IMR-90 (cell line): ENCODE data around the gene AGAP9. TPM values are rescaled to one million over a fixed set of nuclear protein-coding genes. Genes with fewer than 3 reads are reported as not detected.

ENCODE experiments used
- ATAC-seq: fragments of 200-7000 bp; cut with Tn5 transposase; 2 replicates; pipeline ENCODE4 v1.9.1; 2020; ENCODE audit warnings: low read depth, mild to moderate bottlenecking, moderate library complexity
- BruUV-seq: library from RNA; stranded (reverse); fragments of 400-500 nt; replicated peaks from 2 replicates; lab custom pipeline; 2021; lab: Mats Ljungman, UMichigan
- CTCF ChIA-PET: fragments of 300-600 bp; formaldehyde crosslinking; extraction: SDS; loops from one replicate; lab custom pipeline; 2021; ENCODE audit warnings: antibody characterized with exemption; lab: Yijun Ruan, JAX
- POLR2A ChIA-PET: fragments of 300-600 bp; sonication (Branson Sonifier 250); formaldehyde crosslinking; loops from one replicate; lab custom pipeline; 2022; ENCODE audit warnings: antibody characterized with exemption; ENCODE audit not compliant: unreplicated experiment; lab: Charles Lee
- DNase-seq: peaks from one replicate; pipeline ENCODE4 v3.0.0; 2013
- H2AFZ ChIP-seq: replicated peaks from 2 replicates; pipeline ENCODE3; 2013; ENCODE audit warnings: low read length, mild to moderate bottlenecking; ENCODE audit not compliant: poor library complexity
- H2AK5ac ChIP-seq: 2 replicates; pipeline ENCODE4 v1.6.1; 2013; ENCODE audit warnings: low read depth, low read length, inconsistent platforms
- H2AK9ac ChIP-seq: replicated peaks from 2 replicates; pipeline ENCODE3; 2013; ENCODE audit warnings: mild to moderate bottlenecking, low read depth, low read length, moderate library complexity; ENCODE audit not compliant: poor library complexity
- H2BK120ac ChIP-seq: 2 replicates; pipeline ENCODE4 v1.6.1; 2013; ENCODE audit warnings: low read depth, low read length, inconsistent platforms
- H2BK15ac ChIP-seq: 3 replicates; pipeline ENCODE4 v1.6.1; 2013; ENCODE audit warnings: low read depth, low read length, inconsistent platforms
- H2BK20ac ChIP-seq: 2 replicates; pipeline ENCODE4 v1.6.1; 2013; ENCODE audit warnings: low read depth, mild to moderate bottlenecking, inconsistent platforms, low read length, moderate library complexity
- H2BK5ac ChIP-seq: 2 replicates; pipeline ENCODE4 v1.6.1; 2013; ENCODE audit warnings: mild to moderate bottlenecking, low read depth, low read length, inconsistent platforms; ENCODE audit not compliant: poor library complexity, severe bottlenecking
- H3K14ac ChIP-seq: replicated peaks from 2 replicates; pipeline ENCODE4 v1.6.1; 2013; ENCODE audit warnings: low read depth, low read length, inconsistent platforms
- H3K18ac ChIP-seq: 2 replicates; pipeline ENCODE4 v1.6.1; 2013; ENCODE audit warnings: low read depth, low read length, control low read depth
- H3K23ac ChIP-seq: 2 replicates; pipeline ENCODE4 v1.6.1; 2013; ENCODE audit warnings: low read depth, low read length, inconsistent platforms
- H3K27ac ChIP-seq: 2 replicates; pipeline ENCODE4 v1.5.1; 2013; ENCODE audit warnings: mild to moderate bottlenecking, control low read depth, low read length; ENCODE audit not compliant: insufficient read depth
- H3K27me3 ChIP-seq: 2 replicates; pipeline ENCODE4 v1.6.1; 2013; ENCODE audit warnings: low read length; ENCODE audit not compliant: control insufficient read depth, insufficient read depth
- H3K36me3 ChIP-seq: 2 replicates; pipeline ENCODE4 v1.6.1; 2013; ENCODE audit warnings: low read length, mixed read lengths; ENCODE audit not compliant: control insufficient read depth, insufficient read depth
- H3K4ac ChIP-seq: 2 replicates; pipeline ENCODE4 v1.6.1; 2013; ENCODE audit warnings: low read depth, low read length, inconsistent platforms
- H3K4me1 ChIP-seq: 2 replicates; pipeline ENCODE4 v1.6.1; 2013; ENCODE audit warnings: low read length, mixed read lengths; ENCODE audit not compliant: control insufficient read depth, insufficient read depth
- H3K4me2 ChIP-seq: 2 replicates; pipeline ENCODE4 v1.6.1; 2013; ENCODE audit warnings: low read depth, mild to moderate bottlenecking, control low read depth, low read length, moderate library complexity
- H3K4me3 ChIP-seq: 2 replicates; pipeline ENCODE4 v1.5.1; 2013; ENCODE audit warnings: low read depth, mild to moderate bottlenecking, control low read depth, low read length, moderate library complexity; ENCODE audit not compliant: insufficient read depth
- H3K56ac ChIP-seq: 2 replicates; pipeline ENCODE4 v1.6.1; 2013; ENCODE audit warnings: low read length, inconsistent platforms; ENCODE audit not compliant: insufficient read depth; ENCODE audit errors: extremely low read depth
- H3K79me1 ChIP-seq, 2 experiments: 2 replicates each; pipeline ENCODE4 v1.6.1; 2013; ENCODE audit warnings: low read length in 2 of 2, inconsistent platforms in 1 of 2, low read depth in 1 of 2
- H3K9ac ChIP-seq: 2 replicates; pipeline ENCODE4 v1.6.1; 2013; ENCODE audit warnings: low read depth, low read length, control low read depth
- H3K9me1 ChIP-seq: 2 replicates; pipeline ENCODE4 v1.6.1; 2013; ENCODE audit warnings: low read length, inconsistent platforms; ENCODE audit not compliant: insufficient read depth
- H3K9me3 ChIP-seq: 2 replicates; pipeline ENCODE4 v1.6.1; 2013; ENCODE audit warnings: low read length; ENCODE audit not compliant: control insufficient read depth, insufficient read depth
- H4K20me1 ChIP-seq: 2 replicates; pipeline ENCODE4 v1.6.1; 2013; ENCODE audit warnings: low read length, inconsistent platforms; ENCODE audit not compliant: insufficient read depth
- H4K5ac ChIP-seq: 2 replicates; pipeline ENCODE4 v1.6.1; 2013; ENCODE audit warnings: mild to moderate bottlenecking, low read depth, low read length, control low read depth
- H4K8ac ChIP-seq, 2 experiments: 2 replicates each; pipeline ENCODE4 v1.6.1; 2013; ENCODE audit warnings: low read depth in 2 of 2, low read length in 2 of 2, control low read depth in 1 of 2, inconsistent platforms in 1 of 2
- H4K91ac ChIP-seq: 2 replicates; pipeline ENCODE4 v1.6.1; 2013; ENCODE audit warnings: low read depth, low read length, inconsistent platforms; ENCODE audit not compliant: insufficient read depth
- CEBPB ChIP-seq: IDR thresholded peaks from 2 replicates; pipeline ENCODE4 v1.6.1; 2012; ENCODE audit warnings: low read depth, low read length, improper control_type of control experiment
- FOS ChIP-seq: fragments of 150-350 bp; IDR thresholded peaks from 2 replicates; pipeline ENCODE4 v1.6.1; 2016; ENCODE audit warnings: low read depth, low read length
- MXI1 ChIP-seq: IDR thresholded peaks from 2 replicates; pipeline ENCODE4 v1.6.1; 2012; ENCODE audit warnings: low read depth, mild to moderate bottlenecking, low read length, moderate library complexity, borderline replicate concordance
- RAD21 ChIP-seq: IDR thresholded peaks from 2 replicates; pipeline ENCODE4 v1.6.1; 2012; ENCODE audit warnings: low read length, improper control_type of control experiment
- WGBS, 2 experiments: methylation state at CpG; one replicate each; pipeline versions ENCODE4 v1.1.5 to v1.1.7; 2013; ENCODE audit warnings: missing lambda C conversion rate in 2 of 2; ENCODE audit not compliant: insufficient read length in 1 of 2; ENCODE audit errors: extremely low coverage in 2 of 2; 5-methylcytosine and 5-hydroxymethylcytosine counted together
- dilution Hi-C: fragments of 300-500 bp; cut with HindIII; formaldehyde crosslinking; loops from one replicate; pipeline ENCODE4 v1.14.3; 2018; ENCODE audit warnings: low sequenced_read_pairs; ENCODE audit not compliant: unreplicated experiment
- in situ Hi-C: fragments of 300-500 bp; cut with MboI; formaldehyde crosslinking; loops from 3 replicates; pipeline ENCODE4 v1.14.3; 2019; ENCODE audit warnings: low sequenced_read_pairs, inconsistent platforms, mixed read lengths
- intact Hi-C: fragments of 100-400 bp; cut with micrococcal nuclease; formaldehyde crosslinking; loops from 2 replicates; pipeline ENCODE4 v1.10.0; 2022
- polyA plus RNA-seq, 3 experiments: library from polyadenylated mRNA; depleted of rRNA; stranded (reverse); fragments of >200 nt; gene quantifications; 2 replicates each; pipeline ENCODE4 v1.2.3, GENCODE V29; 2012; ENCODE audit warnings: low replicate concordance in 1 of 3
- total RNA-seq: library from RNA; depleted of rRNA; stranded (reverse); fragments of >200 nt; gene quantifications from 2 replicates; pipeline ENCODE4 v1.2.3, GENCODE V29; 2012
- TF ChIP-seq, protein P1 (sequence below): fragments of 150-350 bp; IDR thresholded peaks from 2 replicates; pipeline ENCODE4 v1.6.1; 2017; ENCODE audit warnings: mild to moderate bottlenecking, antibody characterized with exemption, low read length, low read depth

AGAP9 gene
- total and polyA plus RNA-seq, 2 of the 4 experiments (the other 2 are of a cell fraction), result 3.2 to 11.2 TPM

DNA sequence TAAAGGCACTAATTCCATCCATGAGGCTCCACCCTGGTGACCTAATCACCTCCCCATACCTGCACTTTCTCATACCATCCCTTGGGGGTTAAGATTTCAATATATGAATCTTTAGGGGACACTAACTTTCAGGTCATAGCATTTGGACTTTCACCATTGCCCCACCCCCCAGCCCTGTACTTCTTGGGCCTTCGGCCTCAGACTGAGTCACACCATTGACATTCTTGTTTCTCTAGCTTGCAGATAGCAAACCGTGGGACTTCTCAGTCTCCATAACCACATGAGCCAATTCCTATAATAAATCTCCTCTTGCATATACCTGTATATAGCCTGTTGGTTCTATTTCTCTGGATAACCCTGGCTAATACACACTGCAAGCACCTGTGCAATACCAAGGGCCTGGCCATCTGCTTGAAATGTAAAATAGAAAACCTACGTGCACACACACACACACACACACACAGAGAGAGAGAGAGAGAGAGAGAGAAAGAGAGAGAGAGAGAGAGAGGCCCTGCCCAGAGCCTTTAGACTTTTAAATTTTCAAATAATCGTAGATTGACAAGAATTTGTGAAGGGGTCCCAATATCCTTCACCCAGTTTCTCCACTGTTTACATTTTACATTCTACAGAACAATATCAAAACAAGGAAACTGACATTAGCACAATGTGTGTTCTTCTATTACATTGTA is 64.8 kb downstream of the AGAP9 start:
- DNase-seq, result peak; percentile 87
- Histone ChIP-seq H3K9me1 (peaks cover 5% of the 10 kb centered on the region; the same call in 1 of the 2 replicates), H3K23ac (no peak overlapping the region), H2BK120ac (peak overlapping the region; percentile 69), H3K4me2 (no peak overlapping the region), H3K36me3 (no peaks in the 10 kb centered on the region), H3K4me3 (no peak overlapping the region), H3K9ac (no peak overlapping the region), H3K14ac (0 out of 2 replicates have a peak overlapping the region, but pooled peaks have one; percentile 53), H3K4ac (peak overlapping the region; percentile 67), H2AK9ac (no peak overlapping the region), H3K27ac (no peak overlapping the region), H4K5ac (no peak overlapping the region; the same call in 1 of the 2 replicates), H4K91ac (peak overlapping the region; percentile 59), H3K56ac (no peak overlapping the region), H2BK20ac (peak overlapping the region; percentile 79), H3K27me3 (peaks cover 10% of the 10 kb centered on the region; the same call in 1 of the 2 replicates), H4K20me1 (no peaks in the 10 kb centered on the region), H2BK5ac (no peak overlapping the region), H2AK5ac (0 out of 2 replicates have a peak overlapping the region, but pooled peaks have one; percentile 23), H3K9me3 (no peaks in the 10 kb centered on the region), H2AFZ (peak overlapping the region; percentile 57), H4K8ac (peak overlapping the region in 1 of 2 experiments; percentile 44; a peak in 1 of 4 replicates), H3K79me1 (no peaks in the 10 kb centered on the region), H2BK15ac (peak overlapping the region; percentile 90; the same call in 2 of the 3 replicates), H3K18ac (peak overlapping the region; percentile 40; the same call in 1 of the 2 replicates), H3K4me1 (peaks cover 11% of the 10 kb centered on the region)
- no TSS peak for BruUV-seq
- TF ChIP-seq MXI1 (no peak), CEBPB (peak; percentile 20; the same call in 1 of the 2 replicates), RAD21 (peak; percentile 15; the same call in 1 of the 2 replicates), FOS (peak; percentile 50)
- TF ChIP-seq, protein P1, sequence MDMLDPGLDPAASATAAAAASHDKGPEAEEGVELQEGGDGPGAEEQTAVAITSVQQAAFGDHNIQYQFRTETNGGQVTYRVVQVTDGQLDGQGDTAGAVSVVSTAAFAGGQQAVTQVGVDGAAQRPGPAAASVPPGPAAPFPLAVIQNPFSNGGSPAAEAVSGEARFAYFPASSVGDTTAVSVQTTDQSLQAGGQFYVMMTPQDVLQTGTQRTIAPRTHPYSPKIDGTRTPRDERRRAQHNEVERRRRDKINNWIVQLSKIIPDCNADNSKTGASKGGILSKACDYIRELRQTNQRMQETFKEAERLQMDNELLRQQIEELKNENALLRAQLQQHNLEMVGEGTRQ, result no peak
- dilution Hi-C loops (no loop called here), intact Hi-C loops (no loop called here), in situ Hi-C loops (no loop called here)
- ChIA-PET CTCF (no interaction called here), POLR2A (no interaction called here)
- ATAC-seq, result peak; percentile 7; the same call in 1 of the 2 replicates
- no CpG with 5 or more reads among the region's 4 CpGs for WGBS, 2 experiments
